Glutamatergic neuron (in vitro differentiated cells): ENCODE results near the gene METTL6. TPM values are rescaled to one million over a fixed set of nuclear protein-coding genes. Genes with fewer than 3 reads are reported as not detected.
A peak's percentile ranks its signal among the peaks of the same experiment; 100 is the strongest.

ENCODE experiments used
- DNase-seq: peaks from one replicate; pipeline ENCODE4 v3.0.0; 2022
- H3K27ac Mint-ChIP-seq: one replicate; pipeline ENCODE4 v1.8.0; 2020; ENCODE audit warnings: mild to moderate bottlenecking, mixed read lengths, inconsistent platforms; ENCODE audit not compliant: unreplicated experiment
- H3K27me3 Mint-ChIP-seq: one replicate; pipeline ENCODE4 v1.8.0; 2020; ENCODE audit warnings: mild to moderate bottlenecking, moderate library complexity, mixed read lengths, inconsistent platforms; ENCODE audit not compliant: unreplicated experiment
- H3K36me3 Mint-ChIP-seq: one replicate; pipeline ENCODE4 v1.8.0; 2020; ENCODE audit warnings: mild to moderate bottlenecking, mixed read lengths, inconsistent platforms; ENCODE audit not compliant: unreplicated experiment
- H3K4me1 Mint-ChIP-seq: one replicate; pipeline ENCODE4 v1.8.0; 2020; ENCODE audit warnings: mild to moderate bottlenecking, low read depth, mixed read lengths, inconsistent platforms; ENCODE audit not compliant: unreplicated experiment
- H3K4me3 Mint-ChIP-seq: one replicate; pipeline ENCODE4 v1.8.0; 2020; ENCODE audit warnings: mild to moderate bottlenecking, mixed read lengths, inconsistent platforms; ENCODE audit not compliant: unreplicated experiment
- H3K9me3 Mint-ChIP-seq: one replicate; pipeline ENCODE4 v1.8.0; 2020; ENCODE audit warnings: mild to moderate bottlenecking, moderate library complexity, mixed read lengths, inconsistent platforms; ENCODE audit not compliant: unreplicated experiment
- total RNA-seq: library from RNA; stranded (reverse); fragmentation: NEBNext Ultra II Directional; extraction: Animal tissue kit (Norgen Biotek cat#: 25700); gene quantifications from one replicate; pipeline ENCODE4 v1.2.1, GENCODE V29; 2021; ENCODE audit not compliant: unreplicated experiment
- TF ChIP-seq, protein P1 (sequence below): fragments of 200-600 bp; sonication (generic); IDR thresholded peaks from one replicate; pipeline ENCODE4 v1.5.0; 2021; ENCODE audit not compliant: partially characterized antibody, unreplicated experiment

The METTL6 gene
- total RNA-seq, 1 donor from 2014 or later = 25.9 TPM

DNA sequence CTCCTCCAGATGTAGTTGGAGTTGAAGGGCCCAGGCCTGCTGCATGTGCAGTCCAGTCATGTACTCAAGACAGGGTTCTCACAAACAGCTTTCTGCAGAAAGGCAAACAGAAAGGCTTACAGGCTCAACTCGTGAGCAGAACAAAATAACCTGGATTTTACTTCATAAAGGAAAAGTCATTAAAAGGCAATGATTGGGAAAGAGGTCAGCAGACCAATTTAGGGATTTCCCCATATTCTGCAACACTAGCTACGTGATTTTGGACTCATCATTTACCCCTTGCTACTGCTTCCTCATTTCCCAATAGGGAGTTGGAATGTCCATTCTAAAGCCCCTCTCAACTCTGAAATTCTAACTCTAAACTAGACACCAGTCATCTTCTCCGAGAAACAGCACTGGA, 18.1 kb downstream of the METTL6 start:
- Mint-ChIP-seq H3K36me3 (no peaks in the 10 kb centered on the region), H3K27me3 (no peaks in the 10 kb centered on the region), H3K4me1 (no peaks in the 10 kb centered on the region), H3K9me3 (no peaks in the 10 kb centered on the region), H3K27ac (no peak overlapping the region), H3K4me3 (no peak overlapping the region)
- TF ChIP-seq, protein P1, sequence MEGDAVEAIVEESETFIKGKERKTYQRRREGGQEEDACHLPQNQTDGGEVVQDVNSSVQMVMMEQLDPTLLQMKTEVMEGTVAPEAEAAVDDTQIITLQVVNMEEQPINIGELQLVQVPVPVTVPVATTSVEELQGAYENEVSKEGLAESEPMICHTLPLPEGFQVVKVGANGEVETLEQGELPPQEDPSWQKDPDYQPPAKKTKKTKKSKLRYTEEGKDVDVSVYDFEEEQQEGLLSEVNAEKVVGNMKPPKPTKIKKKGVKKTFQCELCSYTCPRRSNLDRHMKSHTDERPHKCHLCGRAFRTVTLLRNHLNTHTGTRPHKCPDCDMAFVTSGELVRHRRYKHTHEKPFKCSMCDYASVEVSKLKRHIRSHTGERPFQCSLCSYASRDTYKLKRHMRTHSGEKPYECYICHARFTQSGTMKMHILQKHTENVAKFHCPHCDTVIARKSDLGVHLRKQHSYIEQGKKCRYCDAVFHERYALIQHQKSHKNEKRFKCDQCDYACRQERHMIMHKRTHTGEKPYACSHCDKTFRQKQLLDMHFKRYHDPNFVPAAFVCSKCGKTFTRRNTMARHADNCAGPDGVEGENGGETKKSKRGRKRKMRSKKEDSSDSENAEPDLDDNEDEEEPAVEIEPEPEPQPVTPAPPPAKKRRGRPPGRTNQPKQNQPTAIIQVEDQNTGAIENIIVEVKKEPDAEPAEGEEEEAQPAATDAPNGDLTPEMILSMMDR = no peak
- DNase-seq = no peak

DNA sequence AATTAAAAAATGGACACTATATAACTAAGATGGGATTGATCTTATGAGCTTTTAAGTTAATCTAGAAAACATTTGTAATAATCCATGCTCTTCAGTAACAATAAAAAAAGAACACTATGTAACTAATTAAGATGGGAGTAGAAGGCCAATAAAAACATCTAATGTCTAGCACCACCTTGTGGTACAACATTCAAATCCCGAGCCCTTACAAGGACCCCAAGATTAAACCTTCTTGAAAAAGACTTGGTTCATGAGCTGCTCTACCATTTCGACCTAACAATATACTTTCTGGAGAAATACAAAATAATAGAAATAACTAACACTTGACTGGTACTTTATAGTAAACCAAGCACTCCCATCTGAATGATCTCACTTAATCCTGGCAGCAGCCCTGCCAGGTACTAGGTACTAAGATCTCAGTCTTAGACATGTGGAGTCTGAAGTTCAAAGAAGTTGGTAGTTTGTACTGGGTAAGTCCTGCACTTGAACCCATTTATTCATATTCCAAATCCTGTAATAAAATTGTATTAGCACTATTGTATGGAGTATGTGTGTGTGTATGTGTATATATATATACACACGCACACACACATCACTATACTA, 21.8 kb downstream of the METTL6 start:
- Mint-ChIP-seq H3K4me3 (no peak overlapping the region), H3K27me3 (no peaks in the 10 kb centered on the region), H3K36me3 (no peaks in the 10 kb centered on the region), H3K4me1 (no peaks in the 10 kb centered on the region), H3K9me3 (peaks cover 1% of the 10 kb centered on the region), H3K27ac (no peak overlapping the region)
- TF ChIP-seq, protein P1 = peak; percentile 65
- no peak for DNase-seq

DNA sequence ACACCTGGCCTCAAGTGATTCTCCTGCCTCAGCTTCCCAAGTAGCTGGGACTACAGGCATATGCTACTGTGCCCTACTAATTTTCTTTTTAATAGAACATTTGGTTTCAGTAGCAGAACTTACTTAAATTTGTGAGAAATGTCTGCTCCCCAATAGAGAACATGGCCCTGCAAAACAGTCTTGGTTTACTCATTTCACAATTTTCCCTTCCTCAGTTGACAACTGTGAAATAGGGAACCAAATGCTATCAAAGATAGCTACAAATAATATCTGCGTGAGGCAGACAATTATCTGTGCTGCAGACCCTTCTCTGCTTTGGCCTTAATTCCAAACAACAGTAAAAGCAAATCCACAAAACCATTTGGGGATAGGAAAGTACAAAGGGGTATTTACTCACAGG, 22.6 kb downstream of the METTL6 start:
- DNase-seq = no peak
- TF ChIP-seq, protein P1 = no peak
- Mint-ChIP-seq H3K9me3 (peaks cover 1% of the 10 kb centered on the region), H3K4me3 (no peak overlapping the region), H3K36me3 (no peaks in the 10 kb centered on the region), H3K27ac (no peak overlapping the region), H3K4me1 (no peaks in the 10 kb centered on the region), H3K27me3 (no peaks in the 10 kb centered on the region)

DNA sequence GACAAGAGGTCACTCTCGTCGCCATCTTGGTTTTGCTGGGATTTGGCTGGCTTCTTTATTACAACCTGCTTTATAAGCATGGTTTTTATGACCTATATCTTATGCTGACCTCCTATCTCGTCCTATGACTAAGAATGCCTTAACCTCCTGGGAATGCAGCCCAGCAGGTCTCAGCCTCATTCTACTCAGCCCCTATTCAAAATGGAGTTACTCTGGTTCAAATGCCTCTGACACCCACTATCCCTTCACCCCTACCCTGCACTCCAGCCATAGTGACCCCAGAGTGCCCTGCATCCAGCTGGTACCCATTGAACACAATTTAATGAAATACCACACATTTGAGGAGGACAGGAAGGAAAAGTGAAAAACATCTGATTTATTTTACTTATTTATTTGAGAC, 23.4 kb downstream of the METTL6 start:
- Mint-ChIP-seq H3K4me1 (no peaks in the 10 kb centered on the region), H3K36me3 (no peaks in the 10 kb centered on the region), H3K27ac (no peak overlapping the region), H3K27me3 (no peaks in the 10 kb centered on the region), H3K9me3 (peaks cover 1% of the 10 kb centered on the region), H3K4me3 (no peak overlapping the region)
- no peak for DNase-seq
- TF ChIP-seq, protein P1 = no peak

DNA sequence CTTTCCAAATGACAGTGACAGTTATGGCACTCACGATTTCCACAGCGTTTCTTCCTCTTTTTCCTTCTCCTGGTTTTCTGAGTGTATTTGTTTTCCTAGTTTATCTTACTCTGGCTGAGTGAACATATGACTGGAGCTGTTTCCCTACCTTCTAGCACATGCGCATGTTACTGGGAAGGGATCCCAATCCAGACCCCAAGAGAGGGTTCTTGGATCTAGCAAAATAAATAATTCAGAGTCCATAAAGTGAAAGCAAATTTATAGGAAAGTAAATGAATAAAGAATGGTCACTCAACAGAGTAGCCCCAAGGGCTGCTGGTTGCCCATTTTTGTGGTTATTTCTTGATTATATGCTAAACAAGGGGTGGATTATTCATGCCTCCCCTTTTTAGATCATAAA, 23.8 kb downstream of the METTL6 start:
- Mint-ChIP-seq H3K4me3 (no peak overlapping the region), H3K4me1 (no peaks in the 10 kb centered on the region), H3K9me3 (peaks cover 1% of the 10 kb centered on the region), H3K27ac (no peak overlapping the region), H3K27me3 (no peaks in the 10 kb centered on the region), H3K36me3 (no peaks in the 10 kb centered on the region)
- DNase-seq = no peak
- TF ChIP-seq, protein P1 = no peak
